ENCODE measurements around the gene SH2D5.

DNA sequence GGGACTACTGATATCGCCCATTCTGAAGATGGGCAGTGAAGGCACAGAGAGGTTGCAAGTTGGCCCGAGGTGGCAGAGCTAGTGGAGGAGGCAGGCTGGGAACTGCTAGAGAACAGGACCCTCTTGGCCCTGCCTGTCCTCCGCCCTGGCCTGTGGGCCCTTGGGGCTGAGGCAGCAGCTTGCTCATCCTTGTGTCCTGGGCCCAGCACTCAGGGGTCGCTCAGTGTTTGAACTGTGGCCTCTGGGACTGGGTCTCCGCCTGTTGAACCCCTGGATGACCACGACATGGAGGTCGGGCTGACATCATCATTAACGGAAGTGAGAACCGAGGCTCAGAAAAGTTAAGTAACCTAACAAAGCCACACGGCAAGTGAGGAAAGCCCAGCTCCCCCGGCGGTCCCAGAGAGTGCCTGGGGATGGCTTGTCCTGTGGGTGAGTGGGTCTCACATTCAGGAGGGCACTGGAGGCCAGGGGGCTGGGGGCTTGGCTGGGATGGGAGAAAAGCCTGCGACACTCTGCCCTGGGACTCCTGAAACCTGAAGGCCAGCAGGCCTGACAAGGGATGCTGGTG is 48.4 kb downstream of the SH2D5 start:
- TF ChIP-seq POLR2AphosphoS5 (IDR thresholded peaks at IDR 0.05; ENCODE audit: insufficient read depth in 1 of 2, low read depth in 1 of 2), result no peak
- TF ChIP-seq POLR2A (IDR thresholded peaks at IDR 0.05), result no peak
